ENCODE results near the gene UQCC5.

The UQCC5 gene

GRCh38 chr3:52561028-52561747 is 24.8 kb downstream of the UQCC5 start:
- no peak overlapping the region for H3K4me3 ChIP-seq (ENCODE audit: low read depth, low read length)
- TF ChIP-seq, protein P1, sequence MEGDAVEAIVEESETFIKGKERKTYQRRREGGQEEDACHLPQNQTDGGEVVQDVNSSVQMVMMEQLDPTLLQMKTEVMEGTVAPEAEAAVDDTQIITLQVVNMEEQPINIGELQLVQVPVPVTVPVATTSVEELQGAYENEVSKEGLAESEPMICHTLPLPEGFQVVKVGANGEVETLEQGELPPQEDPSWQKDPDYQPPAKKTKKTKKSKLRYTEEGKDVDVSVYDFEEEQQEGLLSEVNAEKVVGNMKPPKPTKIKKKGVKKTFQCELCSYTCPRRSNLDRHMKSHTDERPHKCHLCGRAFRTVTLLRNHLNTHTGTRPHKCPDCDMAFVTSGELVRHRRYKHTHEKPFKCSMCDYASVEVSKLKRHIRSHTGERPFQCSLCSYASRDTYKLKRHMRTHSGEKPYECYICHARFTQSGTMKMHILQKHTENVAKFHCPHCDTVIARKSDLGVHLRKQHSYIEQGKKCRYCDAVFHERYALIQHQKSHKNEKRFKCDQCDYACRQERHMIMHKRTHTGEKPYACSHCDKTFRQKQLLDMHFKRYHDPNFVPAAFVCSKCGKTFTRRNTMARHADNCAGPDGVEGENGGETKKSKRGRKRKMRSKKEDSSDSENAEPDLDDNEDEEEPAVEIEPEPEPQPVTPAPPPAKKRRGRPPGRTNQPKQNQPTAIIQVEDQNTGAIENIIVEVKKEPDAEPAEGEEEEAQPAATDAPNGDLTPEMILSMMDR (IDR thresholded peaks at IDR 0.05; ENCODE audit: borderline replicate concordance, insufficient read depth, low read depth, low read length): no peak

GRCh38 chr3:52563984-52564383 is 27.6 kb downstream of the UQCC5 start:
- H3K4me3 ChIP-seq (ENCODE audit: low read depth, low read length): no peak overlapping the region
- TF ChIP-seq, protein P1 (IDR thresholded peaks at IDR 0.05; ENCODE audit: borderline replicate concordance, insufficient read depth, low read depth, low read length): no peak

DNA sequence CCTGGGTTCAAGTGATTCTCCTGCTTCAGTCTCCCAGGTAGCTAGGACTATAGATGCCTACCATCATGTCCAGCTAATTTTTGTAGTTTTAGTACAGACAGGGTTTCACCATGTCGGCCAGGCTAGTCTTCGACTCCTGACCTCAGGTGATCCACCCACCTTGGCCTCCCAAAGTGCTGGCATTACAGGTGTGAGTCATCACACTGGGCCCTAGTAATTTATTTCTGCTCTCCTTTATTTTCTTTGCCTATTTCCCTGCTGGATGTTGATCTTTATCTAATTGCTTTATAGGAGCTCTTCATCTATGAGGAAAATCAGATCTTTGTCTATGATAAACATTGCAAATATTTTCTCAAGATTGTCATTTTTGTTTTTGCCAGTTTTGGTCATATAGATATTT is 31.7 kb downstream of the UQCC5 start:
- TF ChIP-seq, protein P1 (IDR thresholded peaks at IDR 0.05; ENCODE audit: borderline replicate concordance, insufficient read depth, low read depth, low read length): no peak
- no peak overlapping the region for H3K4me3 ChIP-seq (ENCODE audit: low read depth, low read length)

- no peak overlapping the region for H3K4me3 ChIP-seq (ENCODE audit: low read depth, low read length)
These were observed 33.7 kb downstream of the UQCC5 start for GRCh38 chr3:52570076-52570475.

DNA sequence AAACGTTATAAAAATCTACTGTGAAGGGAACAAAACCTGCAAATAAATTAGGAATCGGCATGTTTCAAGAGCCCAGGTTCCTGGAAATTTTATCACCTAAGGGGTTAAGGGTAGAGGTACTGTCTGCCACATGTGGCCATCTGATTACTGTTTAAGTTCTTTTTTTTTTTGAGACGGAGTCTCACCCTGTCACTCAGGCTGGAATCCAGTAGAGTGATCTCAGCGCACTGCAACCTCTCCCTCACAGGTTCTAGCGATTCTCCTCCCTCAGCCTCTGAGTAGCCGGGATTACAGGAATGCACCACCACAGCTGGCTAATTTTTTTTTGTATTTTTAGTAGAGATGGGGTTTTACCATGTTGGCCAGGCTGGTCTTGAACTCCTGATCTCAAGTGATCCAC is 35.8 kb downstream of the UQCC5 start:
- H3K4me3 ChIP-seq (ENCODE audit: low read depth, low read length): no peak overlapping the region
- TF ChIP-seq, protein P1 (IDR thresholded peaks at IDR 0.05; ENCODE audit: borderline replicate concordance, insufficient read depth, low read depth, low read length): no peak

More at GRCh38 chr3:52570076-52570475, 33.7 kb downstream of the UQCC5 start:
- TF ChIP-seq, protein P1 (IDR thresholded peaks at IDR 0.05; ENCODE audit: borderline replicate concordance, insufficient read depth, low read depth, low read length): no peak

- H3K4me3 ChIP-seq (ENCODE audit: low read depth, low read length): no peak overlapping the region
- TF ChIP-seq, protein P1 (IDR thresholded peaks at IDR 0.05; ENCODE audit: borderline replicate concordance, insufficient read depth, low read depth, low read length): no peak
These were observed 37.9 kb downstream of the UQCC5 start for GRCh38 chr3:52574056-52574965.

All from GM12875 (cell line).